ENCODE results near the gene HES1.
"Not testable (repeated sequence)": the region's sequence is repeated elsewhere in the genome, so short reads cannot be mapped to it uniquely, and the experiment has no call there.

HES1 gene, protein sequence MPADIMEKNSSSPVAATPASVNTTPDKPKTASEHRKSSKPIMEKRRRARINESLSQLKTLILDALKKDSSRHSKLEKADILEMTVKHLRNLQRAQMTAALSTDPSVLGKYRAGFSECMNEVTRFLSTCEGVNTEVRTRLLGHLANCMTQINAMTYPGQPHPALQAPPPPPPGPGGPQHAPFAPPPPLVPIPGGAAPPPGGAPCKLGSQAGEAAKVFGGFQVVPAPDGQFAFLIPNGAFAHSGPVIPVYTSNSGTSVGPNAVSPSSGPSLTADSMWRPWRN

DNA sequence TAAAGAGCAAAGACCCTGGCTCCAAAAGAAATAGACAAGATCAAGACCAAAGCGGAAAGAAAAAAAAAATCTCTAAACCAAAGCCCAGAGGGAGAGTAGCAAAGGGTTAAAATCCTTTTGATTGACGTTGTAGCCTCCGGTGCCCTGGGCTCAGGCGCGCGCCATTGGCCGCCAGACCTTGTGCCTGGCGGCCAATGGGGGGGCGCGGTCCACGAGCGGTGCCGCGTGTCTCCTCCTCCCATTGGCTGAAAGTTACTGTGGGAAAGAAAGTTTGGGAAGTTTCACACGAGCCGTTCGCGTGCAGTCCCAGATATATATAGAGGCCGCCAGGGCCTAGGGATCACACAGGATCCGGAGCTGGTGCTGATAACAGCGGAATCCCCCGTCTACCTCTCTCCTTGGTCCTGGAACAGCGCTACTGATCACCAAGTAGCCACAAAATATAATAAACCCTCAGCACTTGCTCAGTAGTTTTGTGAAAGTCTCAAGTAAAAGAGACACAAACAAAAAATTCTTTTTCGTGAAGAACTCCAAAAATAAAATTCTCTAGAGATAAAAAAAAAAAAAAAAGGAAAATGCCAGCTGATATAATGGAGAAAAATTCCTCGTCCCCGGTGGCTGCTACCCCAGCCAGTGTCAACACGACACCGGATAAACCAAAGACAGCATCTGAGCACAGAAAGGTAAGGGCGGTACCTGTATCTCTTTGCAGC lies at the start of gene HES1:
Gene HES1 (plus strand): TSS at position 343 of the 713 bp plus-strand sequence. CDS start 233 bp downstream, at position 576.
- peak; percentile 46 for DNase-seq (ENCODE audit: low spot score)

DNA sequence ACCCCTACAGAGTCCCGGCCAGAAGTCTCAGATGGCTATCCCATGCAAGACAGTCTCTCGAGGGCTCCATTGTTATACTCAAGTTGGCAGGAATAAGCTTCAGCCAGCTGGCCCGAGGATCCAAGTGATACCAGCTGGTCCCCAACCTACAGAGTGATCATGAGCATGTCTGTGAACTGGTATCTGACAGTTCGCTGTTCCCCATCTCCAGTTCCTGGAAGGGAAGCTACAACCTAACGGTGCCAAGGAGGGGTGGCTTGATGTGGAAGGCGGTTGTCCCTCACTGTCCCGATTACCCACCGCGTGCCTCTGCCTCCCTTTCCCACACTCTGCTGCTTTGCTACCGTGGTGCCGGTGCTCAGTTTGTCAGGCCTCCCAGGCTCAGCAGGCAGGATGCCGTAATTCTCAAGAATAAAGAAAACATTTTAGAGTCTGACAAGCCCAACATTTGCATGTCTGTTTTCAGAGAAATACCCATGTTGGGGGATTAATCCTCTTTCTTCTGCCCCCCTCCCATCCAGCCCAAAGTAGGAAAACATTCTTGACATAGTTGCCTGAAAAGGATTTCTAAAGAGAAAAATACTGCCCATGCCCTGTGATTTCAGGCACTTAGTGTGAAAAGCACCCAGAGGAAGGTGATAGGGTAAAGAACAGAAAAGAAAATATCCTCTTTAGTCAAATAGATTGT lies 49.4 kb upstream of the HES1 start:
- no peak for DNase-seq (ENCODE audit: low spot score)

DNA sequence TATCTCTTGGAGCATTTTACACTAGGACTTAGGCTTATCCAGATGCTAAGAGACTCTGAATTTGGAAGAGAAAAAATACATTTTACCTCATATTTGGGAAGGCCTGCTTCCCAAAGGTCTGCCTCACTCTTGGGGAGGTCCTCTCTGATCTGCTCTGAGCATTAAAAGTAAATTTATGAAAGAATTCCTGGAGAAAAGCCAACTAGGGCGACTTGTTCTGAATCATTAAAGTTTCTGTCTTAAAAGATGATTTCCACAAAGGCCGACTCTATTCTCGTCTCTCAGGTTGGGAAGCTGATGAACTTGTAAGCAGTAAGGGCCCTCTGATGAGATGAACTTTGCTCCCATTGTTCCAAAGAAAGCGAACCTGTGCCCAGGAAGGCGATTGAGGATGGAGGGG lies 48.7 kb upstream of the HES1 start:
- no peak for DNase-seq (ENCODE audit: low spot score)

DNA sequence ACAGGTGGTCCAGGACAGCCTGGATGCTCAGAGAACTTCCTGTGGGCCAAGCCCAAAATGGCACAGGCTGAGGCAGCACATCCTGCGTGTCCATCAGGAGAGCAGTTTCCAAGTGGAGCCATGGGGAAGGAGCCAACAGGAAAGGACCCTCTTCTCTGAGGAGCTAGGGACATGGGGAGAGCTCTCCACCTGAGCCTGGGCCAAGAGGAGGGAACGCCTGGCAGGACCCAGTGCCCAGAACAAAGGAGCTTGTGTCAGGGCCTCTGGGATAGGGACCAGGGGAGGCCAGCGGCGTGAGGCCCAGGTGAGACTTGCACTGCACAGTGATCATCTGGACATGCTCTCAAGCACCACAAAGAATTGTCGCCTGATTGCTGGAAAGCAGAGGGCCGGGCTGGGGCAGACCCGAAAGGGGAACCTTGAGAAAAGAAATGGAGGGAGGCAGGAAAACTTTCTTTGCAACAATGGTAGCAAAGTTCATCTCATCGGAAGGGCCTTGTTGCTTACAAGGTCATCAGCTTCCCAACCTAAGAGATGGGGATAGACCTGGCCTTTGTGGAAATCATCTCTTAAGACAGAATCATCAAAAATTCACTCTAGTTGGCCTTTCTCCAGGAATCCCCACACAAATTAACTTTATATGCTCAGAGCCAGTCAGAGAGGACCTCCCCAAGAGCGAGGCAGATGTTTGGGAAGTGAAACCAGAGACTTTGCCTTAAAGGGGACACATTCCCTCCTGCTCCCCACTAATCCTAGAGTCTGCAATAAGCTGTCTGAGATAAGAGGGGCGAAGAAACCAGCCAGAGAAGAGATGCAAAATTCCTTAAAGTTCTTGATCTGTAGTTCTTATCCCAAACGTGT lies 47.7 kb upstream of the HES1 start:
- DNase-seq (ENCODE audit: low spot score): no peak

DNA sequence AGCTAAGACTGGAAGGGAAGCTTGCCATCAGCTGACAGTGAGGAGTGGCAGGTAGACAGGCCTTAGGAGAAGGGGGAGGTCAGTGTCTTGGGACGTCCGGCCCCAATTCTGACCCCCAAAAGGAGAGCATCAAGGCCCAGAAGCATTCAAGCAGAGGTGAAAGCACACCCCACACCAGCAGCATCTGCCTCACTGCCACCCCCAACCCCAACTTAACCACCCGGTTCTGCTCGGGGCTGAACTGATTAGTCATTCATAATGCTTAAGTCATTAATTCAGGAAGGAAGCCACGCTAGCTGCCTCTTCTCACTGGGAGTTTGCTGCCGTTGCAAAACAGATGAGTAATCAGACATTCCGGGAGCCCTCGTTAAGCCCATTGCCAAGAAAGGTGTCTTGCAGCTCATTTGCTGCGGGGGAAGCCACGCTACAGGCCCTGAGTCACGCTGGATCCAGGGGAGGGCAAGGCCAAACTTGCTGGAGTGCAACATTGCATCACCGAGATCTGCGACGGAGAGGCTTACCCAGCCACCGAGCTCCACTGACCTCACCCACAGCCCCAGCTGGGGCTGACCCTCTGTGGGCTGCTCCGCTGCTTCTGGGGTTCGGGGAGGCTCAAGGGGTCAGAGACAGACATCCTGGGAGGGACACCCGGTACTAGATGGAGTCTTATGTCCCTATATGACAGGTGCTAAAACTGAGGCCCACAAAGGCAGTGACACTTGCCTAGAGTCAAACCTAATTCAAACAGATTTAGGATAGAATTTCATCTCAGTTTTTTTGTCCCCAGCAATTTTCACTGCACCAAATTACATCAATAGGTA lies 46.4 kb upstream of the HES1 start:
- DNase-seq (ENCODE audit: low spot score): peak; percentile 71

DNA sequence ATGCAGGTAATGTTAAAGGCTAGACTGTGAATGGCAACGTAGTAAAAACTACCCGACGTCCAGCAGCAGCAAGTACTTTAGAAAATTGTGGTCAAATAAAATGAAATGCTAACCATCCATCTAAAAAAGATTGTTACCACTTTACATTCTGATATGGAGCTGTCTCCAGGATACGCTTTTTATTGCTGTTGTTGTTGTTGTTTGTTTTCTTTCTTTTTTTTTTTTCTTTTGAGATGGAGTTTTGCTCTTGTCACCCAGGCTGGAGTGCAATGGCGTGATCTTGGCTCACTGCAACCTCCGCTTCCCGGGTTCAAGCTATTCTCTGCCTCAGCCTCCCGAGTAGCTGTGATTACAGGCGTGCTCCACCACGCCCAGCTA lies 45.8 kb upstream of the HES1 start:
- DNase-seq (ENCODE audit: low spot score): not testable (repeated sequence)

DNA sequence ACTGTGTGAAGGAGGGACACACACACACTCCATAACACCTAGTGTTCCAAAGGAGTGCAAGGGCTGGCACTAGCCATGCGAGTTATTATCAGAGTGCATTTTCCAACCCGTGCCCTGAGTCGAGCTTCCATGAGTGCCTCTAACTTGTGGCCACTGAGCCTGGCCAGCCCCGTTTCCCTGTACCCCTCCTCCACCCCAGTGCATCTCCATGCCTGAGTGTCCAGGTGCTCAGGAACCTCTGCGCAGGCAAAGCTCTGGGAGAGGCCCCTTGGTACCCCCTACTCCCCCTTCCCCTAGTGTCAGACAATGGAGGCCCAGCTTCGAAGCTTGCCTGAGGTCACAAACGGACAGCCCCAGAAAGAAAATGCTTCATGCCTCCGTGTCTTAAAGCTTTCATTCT lies 45.2 kb upstream of the HES1 start:
- DNase-seq (ENCODE audit: low spot score): no peak

DNA sequence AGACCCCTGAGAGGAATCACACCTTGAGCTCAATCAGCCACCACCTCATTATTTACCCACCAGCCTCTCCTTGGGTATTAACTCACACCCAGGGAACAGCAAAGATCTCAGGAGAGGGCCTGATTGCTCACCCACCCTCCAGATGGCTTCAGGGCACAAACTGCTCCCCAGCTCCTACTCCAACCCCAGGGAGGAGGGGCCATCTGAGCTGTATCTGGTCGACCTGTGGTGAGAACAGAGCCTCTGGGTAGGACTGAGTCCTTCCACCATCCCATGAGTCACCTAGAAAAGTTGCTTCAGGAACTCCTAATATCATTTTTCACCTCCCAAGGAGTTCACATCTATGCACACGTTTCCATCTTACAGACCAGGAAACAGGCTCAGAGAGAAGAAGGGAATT lies 44.8 kb upstream of the HES1 start:
- no peak for DNase-seq (ENCODE audit: low spot score)

DNA sequence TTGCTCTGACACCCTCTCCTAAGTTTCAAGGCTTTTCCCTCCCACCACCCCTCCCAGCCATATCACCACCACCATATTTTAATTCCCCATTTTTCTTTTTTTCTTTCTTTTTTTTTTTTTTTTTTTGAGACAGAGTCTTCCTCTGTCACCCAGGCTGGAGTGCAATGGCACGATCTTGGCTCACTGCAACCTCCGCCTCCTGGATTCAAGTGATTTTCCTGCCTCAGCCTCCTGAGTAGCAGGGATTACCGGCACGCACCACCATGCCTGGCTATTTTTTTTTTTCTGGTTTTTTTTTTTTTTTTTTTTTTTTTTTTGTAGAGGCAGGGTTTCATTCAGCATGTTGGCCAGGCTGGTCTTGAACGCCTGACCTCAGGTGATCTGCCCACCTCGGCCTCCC lies 44.1 kb upstream of the HES1 start:
- not testable (repeated sequence) for DNase-seq (ENCODE audit: low spot score)

DNA sequence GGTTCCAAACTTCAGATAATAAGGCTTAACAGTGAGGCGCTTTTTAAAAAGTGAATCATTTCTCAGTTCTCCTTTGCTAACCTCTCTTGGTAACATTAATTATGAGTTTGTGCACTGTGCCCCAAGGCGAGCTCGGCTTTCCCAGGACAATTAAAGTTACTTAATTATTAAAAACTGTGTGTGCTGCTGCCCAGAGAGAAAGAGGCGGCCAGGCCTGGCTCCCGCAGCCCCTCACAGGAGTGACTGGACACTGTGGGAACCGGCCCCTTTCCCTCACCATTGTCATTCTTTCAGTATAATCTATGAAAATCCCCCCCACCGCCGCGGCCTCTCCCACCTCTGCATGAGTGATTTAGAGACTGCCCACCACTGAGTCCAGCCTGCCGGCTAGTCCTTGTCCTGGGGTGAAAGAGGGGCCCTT lies 43.1 kb upstream of the HES1 start:
- no peak for DNase-seq (ENCODE audit: low spot score)

DNA sequence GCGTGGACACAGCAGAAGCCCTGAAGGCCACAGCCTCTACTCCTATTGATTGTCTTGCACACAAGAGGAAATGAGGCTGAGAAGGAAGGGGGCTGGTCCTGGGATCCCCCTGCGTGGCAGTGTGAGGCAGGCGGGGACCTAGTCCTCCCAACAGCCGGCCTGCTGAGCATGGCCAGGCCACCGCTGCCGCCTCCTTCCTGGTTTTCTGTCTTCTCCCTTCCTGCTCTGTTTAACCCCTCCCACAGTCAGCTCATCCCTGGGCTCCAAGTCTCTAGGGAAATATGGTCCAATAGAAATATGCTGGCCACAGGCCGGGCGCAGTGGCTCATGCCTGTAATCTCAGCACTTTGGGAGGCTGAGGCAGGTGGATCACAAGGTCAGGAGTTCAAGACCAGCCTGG lies 42.1 kb upstream of the HES1 start:
- no peak for DNase-seq (ENCODE audit: low spot score)

DNA sequence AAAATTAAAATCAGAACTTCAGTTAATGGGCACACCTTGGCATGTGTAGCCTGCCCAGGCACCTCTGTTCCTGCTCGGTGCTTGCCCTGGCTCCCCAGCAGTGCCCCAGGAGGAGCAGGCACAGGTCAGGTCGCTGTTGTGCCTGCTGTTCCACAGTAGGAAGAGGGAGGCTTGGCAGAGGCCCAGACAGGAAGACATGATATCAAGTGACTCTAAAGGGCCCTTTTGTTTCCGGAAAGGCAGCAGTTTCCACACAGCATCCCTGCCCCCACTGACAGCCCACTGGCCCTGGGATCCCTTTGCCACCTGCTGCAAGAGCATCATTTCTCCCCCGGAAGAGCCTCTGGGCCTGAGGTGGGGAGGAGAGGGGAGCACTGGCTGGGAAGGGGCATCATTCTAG lies 40.5 kb upstream of the HES1 start:
- no peak for DNase-seq (ENCODE audit: low spot score)

DNA sequence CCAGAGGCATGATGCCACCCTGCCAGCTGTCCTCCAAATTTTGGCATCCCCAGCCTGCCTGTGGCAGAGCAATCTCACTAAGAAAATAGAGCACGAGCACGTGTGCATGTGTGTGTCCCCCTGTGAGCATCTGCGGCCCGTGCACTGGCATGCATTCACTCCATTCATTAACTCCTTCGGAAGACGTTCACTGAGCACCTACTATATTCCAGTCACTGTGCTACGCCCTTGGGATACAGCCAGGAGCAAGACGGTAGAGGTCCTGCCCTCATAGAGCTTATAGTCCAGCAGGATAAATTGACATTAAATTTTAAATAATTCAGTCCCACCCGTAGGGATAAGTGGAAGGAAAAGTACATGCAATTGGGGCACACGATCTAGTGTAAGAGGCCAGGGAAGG lies 40.0 kb upstream of the HES1 start:
- no peak for DNase-seq (ENCODE audit: low spot score)

DNA sequence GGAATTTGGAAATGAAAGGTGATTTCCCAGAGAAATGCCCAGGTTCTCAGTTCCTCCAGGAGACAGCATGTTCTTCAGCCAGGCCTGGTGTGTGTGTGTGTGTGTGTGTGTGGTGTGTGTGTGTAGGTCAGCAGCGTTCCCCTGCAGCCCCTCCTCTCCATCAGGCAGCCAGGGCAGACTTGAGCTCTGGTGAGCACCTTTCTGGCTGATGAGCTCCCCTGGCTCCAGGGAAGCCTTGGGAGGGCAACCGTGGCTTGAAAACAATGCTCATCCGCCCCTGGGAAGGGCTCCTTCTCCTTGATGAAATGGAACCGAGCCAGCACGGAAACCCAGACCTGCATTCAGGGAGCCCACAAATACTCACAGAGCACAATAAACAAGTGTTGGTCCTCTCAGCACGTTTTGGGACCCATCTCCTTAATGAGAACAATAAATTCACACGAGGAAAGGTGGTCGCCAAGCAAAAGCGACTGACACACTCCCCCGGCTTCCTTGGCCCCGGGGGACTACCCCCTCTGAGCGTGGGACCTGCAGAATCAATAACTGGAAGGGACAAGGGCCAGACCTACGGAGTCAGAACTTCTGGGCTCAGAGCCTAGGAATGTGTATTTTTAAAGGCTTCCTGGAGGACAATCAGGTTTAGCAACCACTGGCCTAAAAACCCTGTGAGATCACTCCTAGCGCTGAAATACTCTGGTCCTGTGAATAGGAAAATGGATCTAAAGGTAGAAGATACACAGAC lies 38.6 kb upstream of the HES1 start:
- DNase-seq (ENCODE audit: low spot score): no peak

DNA sequence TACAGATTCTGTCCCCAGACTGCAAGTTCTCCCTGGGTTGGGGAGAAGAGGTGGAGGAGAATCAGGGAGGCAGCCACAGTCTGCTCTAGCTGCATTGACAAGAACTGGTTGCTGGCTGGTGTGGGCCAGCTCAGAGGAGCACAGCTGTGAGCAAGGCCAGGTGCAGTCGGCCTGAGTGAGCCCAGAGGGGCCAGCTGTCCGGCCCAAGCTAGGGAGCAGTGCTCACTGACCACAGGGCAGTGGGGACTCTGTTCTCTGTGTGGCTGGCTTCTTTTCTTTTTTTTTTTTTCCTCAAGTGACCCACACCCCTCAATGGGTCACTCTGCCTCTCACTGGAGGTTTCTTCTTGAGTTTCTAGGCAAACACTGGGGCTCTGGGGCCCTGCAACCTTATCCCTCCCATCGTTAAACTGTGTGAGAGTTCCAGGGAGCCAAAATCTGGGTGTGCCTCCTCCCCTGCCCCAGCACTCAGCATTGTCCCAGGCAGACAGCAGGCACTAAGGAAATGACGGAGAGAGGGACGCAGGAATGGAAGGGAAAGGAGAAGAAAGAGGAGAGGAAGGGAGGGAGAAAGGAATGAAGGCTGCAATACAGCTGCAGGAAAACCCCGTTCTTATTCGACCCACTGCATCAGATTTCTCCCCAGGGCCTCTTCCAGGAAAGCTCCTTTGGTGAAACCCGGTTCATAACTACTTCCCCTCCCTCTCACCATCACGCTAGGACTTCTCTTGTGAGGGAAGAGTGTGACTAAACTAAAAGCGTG lies 37.7 kb upstream of the HES1 start:
- DNase-seq (ENCODE audit: low spot score): no peak

DNA sequence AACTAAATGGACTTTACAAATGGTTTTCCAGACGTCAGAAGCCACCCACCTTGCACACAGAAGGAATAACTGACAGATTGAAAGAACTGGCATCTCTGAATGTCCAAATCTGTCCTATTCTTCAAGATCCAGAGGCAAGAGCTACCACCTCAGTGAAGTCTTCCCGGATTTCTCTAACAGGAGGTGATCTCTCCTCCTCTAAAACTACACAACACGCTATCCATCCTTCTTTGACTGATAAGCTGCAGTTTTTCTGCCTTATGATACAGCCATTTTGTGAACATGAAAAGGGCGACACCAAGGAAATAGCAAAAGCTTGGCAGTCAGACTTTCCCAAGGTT lies 37.1 kb upstream of the HES1 start:
- no peak for DNase-seq (ENCODE audit: low spot score)

DNA sequence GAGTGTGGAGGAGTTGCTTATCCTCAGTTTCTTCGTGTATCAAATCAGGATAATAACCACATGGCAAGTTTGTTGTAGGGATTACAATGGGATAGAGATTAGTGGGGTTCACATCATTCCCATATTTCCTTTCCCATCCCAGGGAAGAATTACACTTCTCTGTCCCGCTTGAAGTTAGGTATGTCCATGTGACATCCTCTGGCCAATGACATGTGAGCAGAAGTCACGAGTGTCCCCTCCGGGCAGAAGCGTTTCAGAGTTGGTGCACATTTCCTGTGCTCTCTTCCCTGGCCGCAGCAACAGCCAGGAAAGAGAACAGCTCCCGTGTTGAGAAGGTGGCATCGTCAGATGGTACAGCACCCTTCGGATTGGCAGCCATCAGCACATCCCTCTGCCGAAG lies 36.7 kb upstream of the HES1 start:
- no peak for DNase-seq (ENCODE audit: low spot score)

DNA sequence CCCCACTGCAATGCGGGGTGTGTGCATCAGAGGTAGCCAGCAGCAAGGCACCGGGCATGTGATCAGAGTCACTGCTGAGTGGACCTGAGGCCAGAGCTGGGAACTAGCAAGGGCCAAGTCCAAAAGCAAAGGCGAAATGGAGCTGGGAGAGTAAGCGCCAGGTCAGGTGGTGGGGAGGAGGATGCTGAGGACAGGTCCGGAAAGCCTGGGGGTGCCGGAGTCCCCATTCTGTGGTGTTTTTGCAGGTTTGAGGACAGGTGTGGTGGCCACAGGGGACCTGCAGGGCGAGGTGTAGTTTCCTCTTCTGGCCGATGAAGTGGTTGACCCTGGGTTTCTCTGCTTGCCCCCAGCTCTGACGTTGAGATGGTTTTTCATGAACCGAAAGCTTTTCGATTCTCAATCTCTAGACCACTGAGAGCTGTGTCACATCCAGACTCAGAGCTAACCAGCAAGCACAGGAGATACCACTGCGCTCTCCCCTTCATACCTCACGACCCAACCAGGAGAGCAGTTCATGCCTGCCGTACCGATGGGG lies 35.0 kb upstream of the HES1 start:
- DNase-seq (ENCODE audit: low spot score): no peak

DNA sequence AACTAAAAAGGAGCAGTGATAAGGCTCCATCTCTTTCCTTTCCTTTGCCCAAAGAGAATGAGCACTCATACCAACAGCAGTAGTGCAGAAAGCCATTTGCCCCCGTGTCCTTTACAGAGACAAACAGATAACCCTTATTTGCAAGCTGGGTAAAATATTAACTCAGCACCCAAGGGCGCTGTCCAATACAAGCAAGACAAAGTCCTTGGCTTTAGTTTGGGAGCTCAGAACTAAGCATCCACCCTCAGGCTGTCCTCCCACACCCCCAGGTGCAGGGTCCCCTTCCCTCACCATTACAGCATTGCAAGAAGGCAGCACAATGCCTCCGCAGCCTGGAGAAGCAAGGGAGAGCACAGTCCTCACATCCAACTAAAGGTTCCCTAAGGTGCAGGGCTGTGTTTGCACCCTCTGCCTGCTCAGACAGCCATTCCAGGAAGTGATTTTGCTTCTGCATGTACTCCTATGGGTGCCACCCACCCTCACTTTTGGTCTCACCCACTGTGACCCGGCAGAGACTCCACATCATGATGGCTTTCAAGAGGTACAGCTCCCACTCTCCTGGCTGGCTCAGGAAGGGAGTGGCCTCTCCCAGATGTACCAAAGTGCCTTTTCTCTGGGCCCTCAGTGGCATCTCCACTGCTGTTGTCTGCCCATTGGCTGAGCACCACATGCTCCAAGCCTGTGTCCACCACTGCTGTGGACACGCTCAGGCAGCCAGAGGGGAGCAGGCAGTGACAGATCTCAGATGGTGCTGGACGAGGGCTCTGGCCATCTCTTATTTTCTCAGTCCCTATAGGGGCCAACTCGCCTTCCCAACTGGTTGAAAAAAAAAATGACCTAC lies 34.1 kb upstream of the HES1 start:
- DNase-seq (ENCODE audit: low spot score): no peak
